ENCODE results near the gene PNPLA1.

Gene PNPLA1

DNA sequence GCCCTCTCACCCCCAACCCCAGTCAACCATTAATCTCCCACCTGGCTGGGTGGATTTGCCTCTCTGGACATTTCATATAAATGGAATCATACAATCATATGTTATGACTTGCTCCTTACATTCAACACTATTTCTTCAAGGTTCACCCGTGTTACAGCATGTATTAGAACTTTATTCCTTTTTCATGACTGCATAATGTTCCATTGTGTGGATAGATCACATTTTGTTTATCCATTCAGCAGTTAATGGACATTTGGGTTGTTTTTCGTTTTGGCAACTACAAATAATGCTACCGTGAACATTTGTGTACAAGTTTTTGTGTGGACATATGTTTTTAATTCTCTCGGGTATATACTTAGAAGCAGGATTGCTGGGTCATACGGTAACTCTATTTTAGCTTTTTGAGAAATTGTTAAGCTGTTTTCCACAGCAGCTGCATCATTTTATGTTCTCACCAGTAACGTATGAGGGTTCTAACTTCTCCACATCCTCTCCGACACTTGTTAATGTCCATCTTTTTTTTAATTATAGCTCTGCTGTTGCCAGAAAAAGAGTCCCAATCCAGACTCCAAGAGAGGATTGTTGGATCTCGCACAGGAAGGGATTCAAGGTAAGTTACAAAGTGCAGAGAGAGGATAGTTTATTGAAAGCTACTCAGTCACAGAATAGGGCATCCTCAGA is 82.8 kb downstream of the PNPLA1 start:
- DNase-seq (ENCODE audit: low read depth), result no peak
- H3K4me3 ChIP-seq (ENCODE audit: low read depth, low read length), result no peak overlapping the region
- no peak for TF ChIP-seq CTCF (conservative IDR thresholded peaks at IDR 0.05; ENCODE audit: low read depth, low read length)

- no peak for TF ChIP-seq CTCF (conservative IDR thresholded peaks at IDR 0.05; ENCODE audit: low read depth, low read length)
- no peak overlapping the region for H3K4me3 ChIP-seq (ENCODE audit: low read depth, low read length)
- DNase-seq (ENCODE audit: low read depth), result no peak
These were observed 83.6 kb downstream of the PNPLA1 start for GRCh38 chr6:36353411-36353915.

- H3K4me3 ChIP-seq (ENCODE audit: low read depth, low read length), result no peak overlapping the region
- TF ChIP-seq CTCF (conservative IDR thresholded peaks at IDR 0.05; ENCODE audit: low read depth, low read length), result no peak
- DNase-seq (ENCODE audit: low read depth), result peak; percentile 30
These were observed 86.0 kb downstream of the PNPLA1 start for GRCh38 chr6:36355819-36356218.

GRCh38 chr6:36357872-36358225 is 88.0 kb downstream of the PNPLA1 start:
- no peak overlapping the region for H3K4me3 ChIP-seq (ENCODE audit: low read depth, low read length)
- no peak for TF ChIP-seq CTCF (conservative IDR thresholded peaks at IDR 0.05; ENCODE audit: low read depth, low read length)
- no peak for DNase-seq (ENCODE audit: low read depth)
